Spleen (tissue), 7 donors: Measurements from ENCODE around the gene GARIN5B.

Experiments
- POLR2A ChIP-seq, 3 donors: fragments of 450-650 bp; IDR thresholded peaks; one replicate each; pipeline ENCODE4 v1.5.1; 2017; ENCODE audit warnings: antibody characterized with exemption in 3 of 3, mild to moderate bottlenecking in 1 of 3
- TF ChIP-seq, protein P1 (sequence below), 11 experiments: fragments of 200-600 bp in 7 of 11; fragments of 450-650 bp in 4 of 11; sonication (generic) in 4 of 11; IDR thresholded peaks in 8 of 11; conservative IDR thresholded peaks in 3 of 11; 1 replicate in 7 of 11; 2 replicates in 4 of 11; pipeline versions ENCODE4 v1.4.0 to v1.8.0; 2016 to 2021; ENCODE audit warnings: antibody characterized with exemption in 11 of 11, inconsistent platforms in 4 of 11, mild to moderate bottlenecking in 1 of 11
- donor health status: DM: no; HTN: no; CAD: no; lungs with moderate emphysema.
- donor health status: DM: no; HTN: no; CAD: no.
- donor health status: DM: no; HTN: no; CAD: no.

DNA sequence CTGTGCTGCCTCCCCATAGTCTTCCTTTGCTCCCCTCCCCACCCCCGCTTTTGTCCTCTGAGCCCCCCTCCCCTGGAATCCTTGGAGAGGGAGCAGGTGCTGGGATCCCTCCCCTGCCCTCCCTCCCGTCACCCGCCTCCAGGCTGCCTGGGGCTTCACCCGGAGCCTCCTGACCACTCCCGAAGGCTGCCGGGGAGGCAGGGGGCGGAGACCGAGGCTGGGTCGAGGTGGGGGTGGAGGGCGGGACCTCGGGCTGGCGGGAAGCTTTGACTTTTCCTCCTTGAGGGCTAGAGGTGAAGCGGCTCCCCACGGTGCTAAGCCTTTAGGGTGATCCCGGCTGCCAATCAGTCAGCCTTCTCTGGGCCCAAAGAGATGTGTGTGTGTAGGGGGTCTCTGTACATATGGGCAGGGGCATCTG, 21.9 kb downstream of the GARIN5B start:
- TF ChIP-seq, protein P1, sequence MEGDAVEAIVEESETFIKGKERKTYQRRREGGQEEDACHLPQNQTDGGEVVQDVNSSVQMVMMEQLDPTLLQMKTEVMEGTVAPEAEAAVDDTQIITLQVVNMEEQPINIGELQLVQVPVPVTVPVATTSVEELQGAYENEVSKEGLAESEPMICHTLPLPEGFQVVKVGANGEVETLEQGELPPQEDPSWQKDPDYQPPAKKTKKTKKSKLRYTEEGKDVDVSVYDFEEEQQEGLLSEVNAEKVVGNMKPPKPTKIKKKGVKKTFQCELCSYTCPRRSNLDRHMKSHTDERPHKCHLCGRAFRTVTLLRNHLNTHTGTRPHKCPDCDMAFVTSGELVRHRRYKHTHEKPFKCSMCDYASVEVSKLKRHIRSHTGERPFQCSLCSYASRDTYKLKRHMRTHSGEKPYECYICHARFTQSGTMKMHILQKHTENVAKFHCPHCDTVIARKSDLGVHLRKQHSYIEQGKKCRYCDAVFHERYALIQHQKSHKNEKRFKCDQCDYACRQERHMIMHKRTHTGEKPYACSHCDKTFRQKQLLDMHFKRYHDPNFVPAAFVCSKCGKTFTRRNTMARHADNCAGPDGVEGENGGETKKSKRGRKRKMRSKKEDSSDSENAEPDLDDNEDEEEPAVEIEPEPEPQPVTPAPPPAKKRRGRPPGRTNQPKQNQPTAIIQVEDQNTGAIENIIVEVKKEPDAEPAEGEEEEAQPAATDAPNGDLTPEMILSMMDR (IDR thresholded peaks at IDR 0.05 in 8 of 11, conservative IDR thresholded peaks at IDR 0.05 in 3 of 11), result no peak
- TF ChIP-seq POLR2A (IDR thresholded peaks at IDR 0.05), result no peak
